ENCODE results near the gene PKNOX1. TPM values are rescaled to one million over a fixed set of nuclear protein-coding genes. Genes with fewer than 3 reads are reported as not detected.
"Not testable (repeated sequence)": the region's sequence is repeated elsewhere in the genome, so short reads cannot be mapped to it uniquely, and the experiment has no call there.

Gene PKNOX1
- total and polyA plus RNA-seq, 7 experiments from 2014 or later: 14.7 to 24.7 (median 19.4) TPM

DNA sequence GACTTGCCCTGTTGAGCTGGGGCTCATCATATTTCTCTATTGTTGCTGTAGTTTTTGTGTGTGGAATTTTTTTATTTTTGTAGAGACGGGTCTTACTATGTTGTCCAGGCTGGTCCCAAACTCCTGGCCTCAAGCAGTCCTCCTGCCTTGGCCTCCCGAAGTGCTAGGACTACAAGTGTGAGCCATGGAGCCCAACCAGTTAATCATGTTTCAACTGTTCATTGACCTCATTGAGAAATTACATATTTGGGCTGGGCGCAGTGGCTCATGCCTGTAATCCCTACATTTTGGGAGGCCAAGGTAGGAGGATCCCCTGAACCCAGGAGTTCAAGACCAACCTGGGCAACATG is 9.2 kb upstream of the PKNOX1 start:
- ATAC-seq: no peak

DNA sequence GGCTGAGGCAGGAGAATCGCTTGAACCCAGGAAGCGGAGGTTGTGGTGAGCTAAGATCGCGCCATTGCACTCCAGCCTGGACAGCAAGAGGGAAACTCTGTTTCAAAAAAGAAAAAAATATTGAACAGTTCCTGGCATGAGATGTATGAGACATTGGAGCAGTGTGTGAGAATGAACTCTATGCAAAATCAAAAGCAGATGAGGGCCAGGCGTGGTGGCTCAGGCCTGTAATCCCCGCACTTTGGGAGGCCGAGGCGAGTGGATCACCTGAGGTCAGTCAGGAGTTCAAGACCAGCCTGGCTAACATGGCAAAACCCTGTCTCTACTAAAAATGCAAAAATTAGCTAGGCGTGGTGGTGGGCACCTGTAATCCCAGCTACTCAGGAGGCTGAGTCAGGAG is 6.7 kb upstream of the PKNOX1 start:
- H3K4me1 Mint-ChIP-seq; CTCF ChIA-PET; intact Hi-C loops (cut with micrococcal nuclease); H3K4me1 ChIP-seq (ENCODE audit: control insufficient read depth in 2 of 2, insufficient read depth in 2 of 2, low read length in 2 of 2); H3K4me3 ChIP-seq (ENCODE audit: low read length); H3K36me3 ChIP-seq (ENCODE audit: control insufficient read depth in 2 of 3, insufficient read depth in 3 of 3, low read length in 3 of 3); H3K4me3 Mint-ChIP-seq; DNase-seq; H3K27me3 Mint-ChIP-seq; H3K27ac ChIP-seq (ENCODE audit: low read depth, low read length); H3K27me3 ChIP-seq (ENCODE audit: control insufficient read depth in 2 of 2, insufficient read depth in 2 of 2, low read length in 2 of 2); ATAC-seq; H3K27ac Mint-ChIP-seq; POLR2A ChIA-PET; H3K9me3 ChIP-seq (ENCODE audit: control insufficient read depth in 2 of 3, low read length in 3 of 3); H3K36me3 Mint-ChIP-seq; H3K9me3 Mint-ChIP-seq: not testable (repeated sequence)

More for the DNA sequence above, 9.2 kb upstream of the PKNOX1 start:
- Histone ChIP-seq H3K36me3 (ENCODE audit: control insufficient read depth in 2 of 3, insufficient read depth in 3 of 3, low read length in 3 of 3) (no peaks in the 10 kb centered on the region), H3K4me1 (ENCODE audit: control insufficient read depth in 2 of 2, insufficient read depth in 2 of 2, low read length in 2 of 2) (no peaks in the 10 kb centered on the region), H3K4me3 (ENCODE audit: low read length) (no peak overlapping the region), H3K9me3 (ENCODE audit: control insufficient read depth in 2 of 3, low read length in 3 of 3) (no peaks in the 10 kb centered on the region), H3K27ac (ENCODE audit: low read depth, low read length) (no peak overlapping the region), H3K27me3 (ENCODE audit: control insufficient read depth in 2 of 2, insufficient read depth in 2 of 2, low read length in 2 of 2) (no peaks in the 10 kb centered on the region)
- no peaks in the 10 kb centered on the region for H3K27me3 Mint-ChIP-seq
- H3K36me3 Mint-ChIP-seq: no peaks in the 10 kb centered on the region
- ChIA-PET POLR2A (no interaction called here), CTCF (no interaction called here)
- no peak overlapping the region for H3K27ac Mint-ChIP-seq
- DNase-seq: no peak
- H3K4me1 Mint-ChIP-seq: peaks cover 0 to 1% (median 0%) of the 10 kb centered on the region in 7 donors
- intact Hi-C loops (cut with micrococcal nuclease): no loop called here
- H3K9me3 Mint-ChIP-seq: no peaks in the 10 kb centered on the region
- H3K4me3 Mint-ChIP-seq: no peak overlapping the region

DNA sequence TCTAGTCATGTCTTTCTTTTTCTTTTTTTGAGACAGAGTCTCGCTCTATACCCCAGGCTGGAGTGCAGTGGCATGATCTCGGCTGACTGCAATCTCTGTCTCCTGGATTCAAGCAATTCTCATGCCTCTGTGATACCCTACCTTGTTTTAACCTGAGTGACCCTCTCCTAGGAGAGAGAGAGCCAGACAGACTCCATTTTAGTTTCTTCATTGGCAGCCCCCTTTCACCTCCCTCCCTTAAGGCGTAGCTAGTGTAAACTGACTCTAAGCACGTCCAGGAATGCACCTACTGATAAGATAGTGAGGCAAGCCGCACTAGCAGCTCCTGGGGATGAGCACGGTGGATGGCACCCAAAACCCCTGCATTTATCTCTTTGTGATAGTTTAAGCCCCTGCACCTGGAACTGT is 5.2 kb upstream of the PKNOX1 start:
- POLR2A ChIA-PET: no interaction called here
- no peak for ATAC-seq
- no peaks in the 10 kb centered on the region for H3K27me3 ChIP-seq (ENCODE audit: control insufficient read depth in 2 of 2, insufficient read depth in 2 of 2, low read length in 2 of 2)
- Mint-ChIP-seq H3K27ac (no peak overlapping the region), H3K27me3 (no peaks in the 10 kb centered on the region), H3K4me1 (peaks cover 0 to 10% (median 7%) of the 10 kb centered on the region in 7 donors), H3K4me3 (no peak overlapping the region), H3K36me3 (no peaks in the 10 kb centered on the region), H3K9me3 (no peaks in the 10 kb centered on the region)
- intact Hi-C loops (cut with micrococcal nuclease): no loop called here
- H3K4me3 ChIP-seq (ENCODE audit: low read length): no peak overlapping the region
- H3K4me1 ChIP-seq (ENCODE audit: control insufficient read depth in 2 of 2, insufficient read depth in 2 of 2, low read length in 2 of 2): peaks cover 7% of the 10 kb centered on the region in 2 donors
- CTCF ChIA-PET: no interaction called here
- H3K27ac ChIP-seq (ENCODE audit: low read depth, low read length): no peak overlapping the region
- H3K9me3 ChIP-seq (ENCODE audit: control insufficient read depth in 2 of 3, low read length in 3 of 3): no peaks in the 10 kb centered on the region
- no peaks in the 10 kb centered on the region for H3K36me3 ChIP-seq (ENCODE audit: control insufficient read depth in 2 of 3, insufficient read depth in 3 of 3, low read length in 3 of 3)
- no peak for DNase-seq

DNA sequence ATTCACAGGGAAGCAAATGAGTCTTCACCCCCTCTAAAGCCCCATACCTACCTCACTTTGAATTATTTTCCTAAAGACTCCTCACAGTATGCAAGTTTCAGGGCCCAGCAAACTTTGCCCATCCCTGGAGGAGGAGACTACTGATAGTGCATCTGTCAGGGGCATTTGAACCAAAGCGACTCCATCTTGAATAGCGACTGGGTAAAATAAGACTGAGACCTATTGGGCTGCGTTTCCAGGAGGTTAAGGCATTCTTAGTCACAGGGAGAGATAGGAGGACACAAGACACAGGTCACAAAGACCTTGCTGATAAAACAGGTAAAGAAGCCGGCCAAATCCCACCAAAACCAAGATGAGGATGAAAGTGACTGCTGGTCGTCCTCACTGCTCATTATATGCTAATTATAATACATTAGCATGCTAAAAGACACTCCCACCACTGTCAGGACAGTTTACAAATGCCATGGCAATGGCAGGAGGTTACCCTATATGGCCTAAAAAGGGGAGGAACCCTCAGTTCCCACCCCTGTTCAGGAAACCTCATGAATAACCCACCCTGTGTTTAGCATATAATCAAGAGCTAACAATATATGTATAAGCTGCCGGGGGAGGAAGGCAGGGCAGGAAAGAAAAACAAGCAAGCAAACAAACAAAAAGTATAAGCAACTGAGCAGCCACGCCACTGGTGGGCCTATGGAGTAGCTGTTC is 3.3 kb upstream of the PKNOX1 start:
- Mint-ChIP-seq H3K36me3 (peaks cover 0 to 2% (median 0%) of the 10 kb centered on the region in 5 donors), H3K27ac (no peak overlapping the region), H3K4me3 (no peak overlapping the region), H3K27me3 (no peaks in the 10 kb centered on the region), H3K4me1 (peaks cover 0 to 14% (median 12%) of the 10 kb centered on the region in 7 donors), H3K9me3 (no peaks in the 10 kb centered on the region)
- Histone ChIP-seq H3K4me1 (ENCODE audit: control insufficient read depth in 2 of 2, insufficient read depth in 2 of 2, low read length in 2 of 2) (peaks cover 7% of the 10 kb centered on the region in 2 donors), H3K36me3 (ENCODE audit: control insufficient read depth in 2 of 3, insufficient read depth in 3 of 3, low read length in 3 of 3) (no peaks in the 10 kb centered on the region), H3K4me3 (ENCODE audit: low read length) (no peak overlapping the region), H3K27ac (ENCODE audit: low read depth, low read length) (no peak overlapping the region), H3K9me3 (ENCODE audit: control insufficient read depth in 2 of 3, low read length in 3 of 3) (no peaks in the 10 kb centered on the region), H3K27me3 (ENCODE audit: control insufficient read depth in 2 of 2, insufficient read depth in 2 of 2, low read length in 2 of 2) (no peaks in the 10 kb centered on the region)
- no peak for ATAC-seq
- CTCF ChIA-PET: no interaction called here
- POLR2A ChIA-PET: no interaction called here
- intact Hi-C loops (cut with micrococcal nuclease): loop anchor here (5.0 to 10.0 kb wide), 9 partner anchors 49 to 1904 kb away; partner anchors contain the start of genes AGPAT3 (in 1 of the 2), CFAP410 (in 1 of the 2), LRRC3 (in 1 of the 2) and PTTG1IP (in 1 of the 2)
- no peak for DNase-seq

DNA sequence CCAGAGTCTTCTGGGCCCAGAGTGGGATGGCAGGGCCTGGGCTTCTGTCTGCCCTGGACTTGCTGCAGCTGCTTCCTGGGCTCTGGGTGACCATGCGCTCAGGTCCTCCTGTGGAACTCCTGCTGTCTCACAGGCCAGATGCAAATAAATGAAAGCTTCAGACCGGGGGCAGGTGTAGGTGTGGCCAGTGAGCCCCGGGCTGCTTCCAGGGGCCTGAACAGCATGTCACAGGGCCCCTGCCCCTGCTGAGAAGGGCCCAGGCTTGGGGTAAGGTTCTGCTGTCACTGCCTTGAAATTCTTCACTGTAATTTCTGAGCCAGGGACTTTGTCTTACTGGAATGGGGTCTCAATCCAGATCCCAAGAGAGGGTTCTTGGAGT is 2.5 kb upstream of the PKNOX1 start:
- intact Hi-C loops (cut with micrococcal nuclease): loop anchor here (5.0 to 10.0 kb wide), 9 partner anchors 50 to 1903 kb away; partner anchors contain the start of genes AGPAT3 (in 1 of the 2), CFAP410 (in 1 of the 2), LRRC3 (in 1 of the 2) and PTTG1IP (in 1 of the 2)

DNA sequence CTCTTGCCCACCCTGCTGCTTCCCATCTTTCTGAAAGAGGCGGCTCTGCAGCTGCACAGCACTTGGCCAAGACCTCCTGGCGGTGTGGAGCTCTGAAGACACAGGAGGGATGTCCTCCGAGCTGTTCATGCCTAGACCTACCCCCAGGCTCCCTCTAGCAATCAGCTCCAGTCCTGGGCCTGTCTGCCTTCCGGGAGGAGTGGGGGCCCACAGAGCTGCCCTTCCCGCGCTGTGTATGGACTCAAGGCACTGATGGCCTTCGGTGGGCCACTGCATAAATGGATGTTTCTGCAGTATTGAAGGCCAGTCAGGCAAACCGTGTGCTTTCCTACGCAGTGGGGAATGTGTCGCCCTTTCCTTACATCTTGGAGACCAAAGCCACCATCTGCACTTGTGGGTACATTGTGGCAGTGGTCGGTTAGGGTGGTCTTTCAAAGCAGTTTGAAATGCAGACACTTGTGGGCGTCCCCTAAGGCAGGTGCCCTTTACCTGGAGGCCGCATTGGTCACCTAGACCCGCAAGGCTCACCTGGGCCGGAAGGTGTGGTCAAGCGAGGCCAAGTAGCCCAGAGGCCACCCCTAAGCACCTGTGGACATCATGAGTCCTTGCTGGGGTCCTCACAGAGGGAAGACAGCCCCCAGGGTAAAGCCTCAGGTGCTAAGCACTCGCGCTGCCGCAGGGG is 912 bp upstream of the PKNOX1 start:
- peak overlapping the region; percentile 75 to 92 (median 82) for H3K4me3 Mint-ChIP-seq
- no peaks in the 10 kb centered on the region for H3K9me3 Mint-ChIP-seq
- CTCF ChIA-PET: interaction anchor here (0.6 kb wide), 1 partner anchor 561 kb away, joined by 3 read pairs; no protein-coding TSS in a partner anchor
- H3K27ac ChIP-seq (ENCODE audit: low read depth, low read length): peak overlapping the region; percentile 94
- H3K4me1 ChIP-seq (ENCODE audit: control insufficient read depth in 2 of 2, insufficient read depth in 2 of 2, low read length in 2 of 2): peaks cover 7 to 11% of the 10 kb centered on the region in 2 donors
- no peaks in the 10 kb centered on the region for H3K9me3 ChIP-seq (ENCODE audit: control insufficient read depth in 2 of 3, low read length in 3 of 3)
- no peaks in the 10 kb centered on the region for H3K27me3 Mint-ChIP-seq
- intact Hi-C loops (cut with micrococcal nuclease): loop anchor here (5.0 to 10.0 kb wide), 9 partner anchors 51 to 1901 kb away; partner anchors contain the start of genes AGPAT3 (in 1 of the 2), CFAP410 (in 1 of the 2), LRRC3 (in 1 of the 2) and PTTG1IP (in 1 of the 2)
- H3K36me3 Mint-ChIP-seq: peaks cover 0 to 17% (median 0%) of the 10 kb centered on the region in 5 donors
- peaks cover 0 to 33% (median 25%) of the 10 kb centered on the region in 7 donors for H3K4me1 Mint-ChIP-seq
- H3K4me3 ChIP-seq (ENCODE audit: low read length): peak overlapping the region; percentile 85
- POLR2A ChIA-PET: interaction anchor here (0.6 to 1.3 kb wide), 6 partner anchors 23 to 1047 kb away, joined by 3 to 9 read pairs (median 4); partner anchors contain the start of gene NDUFV3
- ATAC-seq (no peak), DNase-seq (peak in 1 of 9 donors; percentile 13)
- H3K36me3 ChIP-seq (ENCODE audit: control insufficient read depth in 2 of 3, insufficient read depth in 3 of 3, low read length in 3 of 3): no peaks in the 10 kb centered on the region
- H3K27me3 ChIP-seq (ENCODE audit: control insufficient read depth in 2 of 2, insufficient read depth in 2 of 2, low read length in 2 of 2): no peaks in the 10 kb centered on the region
- H3K27ac Mint-ChIP-seq: peak overlapping the region; percentile 78 to 95 (median 91)

More for the DNA sequence above, 2.5 kb upstream of the PKNOX1 start:
- Histone ChIP-seq H3K4me3 (ENCODE audit: low read length) (no peak overlapping the region), H3K27me3 (ENCODE audit: control insufficient read depth in 2 of 2, insufficient read depth in 2 of 2, low read length in 2 of 2) (no peaks in the 10 kb centered on the region), H3K36me3 (ENCODE audit: control insufficient read depth in 2 of 3, insufficient read depth in 3 of 3, low read length in 3 of 3) (no peaks in the 10 kb centered on the region), H3K27ac (ENCODE audit: low read depth, low read length) (no peak overlapping the region), H3K4me1 (ENCODE audit: control insufficient read depth in 2 of 2, insufficient read depth in 2 of 2, low read length in 2 of 2) (peaks cover 7 to 11% of the 10 kb centered on the region in 2 donors), H3K9me3 (ENCODE audit: control insufficient read depth in 2 of 3, low read length in 3 of 3) (no peaks in the 10 kb centered on the region)
- Mint-ChIP-seq H3K27ac (no peak overlapping the region), H3K4me1 (peaks cover 0 to 22% (median 20%) of the 10 kb centered on the region in 7 donors), H3K4me3 (peak overlapping the region in 1 of 10 donors; percentile 21), H3K9me3 (no peaks in the 10 kb centered on the region), H3K27me3 (no peaks in the 10 kb centered on the region), H3K36me3 (peaks cover 0 to 8% (median 0%) of the 10 kb centered on the region in 5 donors)
- DNase-seq (no peak), ATAC-seq (no peak)
- POLR2A ChIA-PET: no interaction called here
- CTCF ChIA-PET: no interaction called here
